GM18499 (cell line): Measurements from ENCODE around the gene SNORC.
"Not testable (repeated sequence)": the region's sequence is repeated elsewhere in the genome, so short reads cannot be mapped to it uniquely, and the experiment has no call there.

ENCODE experiments used
- ATAC-seq: cut with Tn5 transposase; IDR thresholded peaks from one replicate; pipeline ENCODE4 v1.9.1; 2021; ENCODE audit warnings: moderate number of reproducible peaks; ENCODE audit not compliant: insufficient read depth, unreplicated experiment

SNORC gene

GRCh38 chr2:232893834-232894233 lies 23.8 kb downstream of the SNORC start:
- ATAC-seq = no peak

DNA sequence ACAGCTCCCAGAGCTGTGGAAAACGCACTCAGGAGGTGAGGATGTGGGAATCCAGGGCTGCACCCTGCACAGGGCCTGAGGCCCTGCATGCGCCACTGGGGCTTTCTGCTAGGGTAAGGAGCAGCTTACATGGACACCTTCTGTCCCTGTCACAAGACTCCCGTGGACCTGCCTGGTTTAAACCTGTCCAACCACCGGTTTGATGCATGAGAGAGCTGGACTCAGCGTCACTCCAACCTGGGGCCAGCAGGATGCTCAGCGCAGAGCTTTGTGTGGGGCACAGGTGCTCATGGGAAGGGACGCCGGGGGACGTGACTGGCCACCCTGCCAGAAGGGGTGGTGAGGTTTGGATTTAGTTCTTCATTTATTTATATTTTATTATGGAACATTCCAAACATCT lies 24.2 kb downstream of the SNORC start:
- no peak for ATAC-seq

GRCh38 chr2:232894746-232895145 lies 24.7 kb downstream of the SNORC start:
- no peak for ATAC-seq

GRCh38 chr2:232896111-232896510 lies 26.0 kb downstream of the SNORC start:
- ATAC-seq = no peak

GRCh38 chr2:232896720-232897597 lies 26.9 kb downstream of the SNORC start:
- no peak for ATAC-seq

DNA sequence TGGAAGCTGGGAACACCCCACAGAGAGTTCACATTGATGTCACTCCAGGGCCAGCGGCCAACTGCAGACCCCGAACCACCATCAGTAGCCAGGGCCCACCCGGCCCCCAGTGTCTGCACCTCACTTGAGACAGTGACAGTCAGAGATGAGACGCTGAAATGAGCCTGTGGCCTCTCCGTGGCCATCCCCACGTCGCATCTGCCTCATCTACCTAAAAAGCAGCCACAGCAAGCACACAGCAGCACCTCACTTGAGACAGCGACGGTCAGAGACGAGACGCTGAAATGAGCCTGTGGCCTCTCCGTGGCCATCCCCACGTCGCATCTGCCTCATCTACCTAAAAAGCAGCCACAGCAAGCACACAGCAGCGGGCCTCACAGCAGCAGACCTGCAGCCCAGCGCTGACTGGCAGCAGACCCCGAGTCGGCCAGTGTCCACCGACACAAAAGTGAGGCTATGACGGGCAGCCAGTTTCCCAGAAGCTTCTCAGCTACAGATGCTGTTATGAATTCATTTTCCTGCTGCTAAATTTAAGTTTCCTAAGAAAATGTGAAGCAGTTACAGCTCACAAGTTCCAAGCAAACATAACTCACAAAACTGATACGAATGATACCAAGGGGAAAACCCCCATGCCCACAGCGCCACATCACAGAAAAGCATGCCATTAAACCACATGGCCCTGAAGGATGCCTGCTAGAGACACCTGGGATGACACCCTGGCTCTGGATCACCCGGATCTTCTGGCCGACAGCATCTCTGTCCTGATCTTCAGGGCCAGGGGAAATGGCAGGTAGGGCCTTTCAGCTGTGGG lies 27.7 kb downstream of the SNORC start:
- no peak for ATAC-seq

- ATAC-seq = no peak
Measured at GRCh38 chr2:232898592-232899543, 28.8 kb downstream of the SNORC start.

GRCh38 chr2:232900811-232901735 lies 31.0 kb downstream of the SNORC start:
- no peak for ATAC-seq

GRCh38 chr2:232901736-232902578 lies 31.9 kb downstream of the SNORC start:
- ATAC-seq = no peak

DNA sequence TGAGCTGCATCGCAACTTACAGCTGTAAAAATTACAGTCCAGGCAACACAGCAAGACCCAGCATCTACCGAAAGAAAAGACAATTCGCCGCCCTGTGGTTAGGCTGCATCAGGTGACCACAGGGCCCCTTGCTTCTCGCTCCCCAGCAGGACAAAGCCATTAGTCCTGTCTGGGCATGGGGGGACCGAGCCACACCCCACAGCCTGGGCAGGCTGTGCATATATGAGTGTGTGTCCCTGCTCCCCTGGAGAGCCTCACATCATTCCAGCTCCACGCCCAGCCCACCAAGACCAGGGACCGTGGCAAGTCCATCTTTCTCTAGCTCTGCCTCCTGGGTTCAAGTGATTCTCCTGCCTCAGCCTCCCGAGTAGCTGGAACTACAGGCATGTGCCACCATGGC lies 33.9 kb downstream of the SNORC start:
- no peak for ATAC-seq

GRCh38 chr2:232906867-232907717 lies 37.0 kb downstream of the SNORC start:
- ATAC-seq = not testable (repeated sequence)

DNA sequence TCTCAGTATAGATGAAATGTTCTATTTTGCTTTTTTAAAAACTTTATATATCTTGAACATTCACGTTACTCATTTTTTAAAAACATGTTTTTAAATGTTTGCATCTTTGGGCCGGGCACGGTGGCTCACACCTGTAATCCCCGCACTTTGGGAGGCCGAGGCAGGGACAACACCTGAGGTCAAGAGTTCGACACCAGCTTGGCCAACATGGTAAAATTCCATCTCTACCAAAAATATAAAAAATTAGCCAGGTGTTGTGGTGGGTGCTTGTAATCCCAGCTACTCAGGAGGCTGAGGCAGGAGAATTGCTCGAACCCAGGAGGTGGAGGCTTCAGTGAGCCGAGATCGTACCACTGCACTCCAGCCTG lies 37.6 kb downstream of the SNORC start:
- ATAC-seq = not testable (repeated sequence)

DNA sequence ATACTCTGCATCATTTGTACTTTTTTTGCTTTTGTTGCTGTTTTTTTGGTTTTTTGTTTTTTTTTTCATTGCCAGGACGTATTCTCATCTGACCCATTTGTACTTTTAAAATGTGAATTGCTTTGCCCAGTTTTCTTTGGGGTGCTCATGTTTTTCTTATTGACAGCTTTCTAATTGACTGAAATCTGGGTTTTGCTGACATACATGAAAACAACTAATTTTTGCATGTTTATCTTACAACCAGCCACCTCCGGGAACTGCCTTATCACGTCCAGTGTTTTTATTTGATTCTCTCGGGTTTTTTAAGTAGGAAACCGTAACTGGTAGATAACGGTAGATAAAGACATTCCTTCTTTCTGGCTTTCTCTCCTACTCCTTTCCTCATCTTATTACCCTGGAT lies 38.6 kb downstream of the SNORC start:
- no peak for ATAC-seq

GRCh38 chr2:232910376-232910775 lies 40.3 kb downstream of the SNORC start:
- ATAC-seq = no peak

- ATAC-seq = no peak
Measured at GRCh38 chr2:232911712-232912277, 41.7 kb downstream of the SNORC start.

DNA sequence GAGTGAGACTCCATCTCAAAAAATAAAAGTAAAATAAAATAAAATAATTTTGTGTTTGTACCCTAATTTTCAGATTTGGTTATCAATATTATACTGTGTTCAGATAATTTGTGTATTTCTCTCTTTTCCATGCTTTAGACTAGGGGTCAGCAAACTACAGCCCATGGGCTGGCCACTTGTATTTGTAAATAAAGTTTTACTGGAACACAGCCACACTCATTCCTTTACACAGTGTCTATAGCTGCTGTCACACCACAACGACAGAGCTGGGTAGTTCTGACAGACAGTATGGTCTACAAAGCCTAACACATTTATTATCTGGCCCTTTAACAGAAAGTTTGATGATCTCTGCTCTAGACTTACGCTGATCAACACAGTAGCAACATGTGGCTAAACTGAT lies 43.8 kb downstream of the SNORC start:
- ATAC-seq = no peak

DNA sequence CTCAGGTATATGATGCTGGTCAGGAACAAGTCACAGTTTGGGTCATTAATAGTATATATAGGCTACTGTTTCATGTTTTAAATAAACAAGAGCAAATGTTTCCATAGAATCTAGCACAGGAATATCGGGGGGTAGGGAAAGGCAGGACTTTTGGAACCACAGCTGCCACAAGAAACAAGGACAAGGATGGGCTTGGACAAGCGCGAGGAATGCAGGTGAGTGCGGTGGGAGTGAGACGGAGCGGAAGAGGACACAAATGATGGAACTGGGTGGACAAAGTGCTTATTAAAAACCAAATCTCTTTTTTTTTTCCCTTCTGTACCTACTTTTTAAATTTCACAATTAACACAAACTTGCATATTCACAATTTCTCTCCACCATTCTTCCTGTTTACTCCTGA lies 49.1 kb downstream of the SNORC start:
- no peak for ATAC-seq
